Activated CD4-positive, alpha-beta memory T cell treated with anti-CD3 and anti-CD28 coated beads, Interleukin-2, amount 10 ng/mL, durations not matched to agents 7 days and 5 days (primary cell): ENCODE results near the gene PARP1. TPM values are rescaled to one million over a fixed set of nuclear protein-coding genes. Genes with fewer than 3 reads are reported as not detected.
"Not testable (repeated sequence)": the region's sequence is repeated elsewhere in the genome, so short reads cannot be mapped to it uniquely, and the experiment has no call there.

ENCODE experiments used
- CTCF ChIA-PET: fragments of 350-600 bp; sonication (Branson Sonifier 250); formaldehyde crosslinking; loops from one replicate; lab custom pipeline; 2021; ENCODE audit warnings: antibody characterized with exemption, inconsistent platforms; lab: Charles Lee
- POLR2A ChIA-PET: fragments of 350-600 bp; sonication (Branson Sonifier 250); formaldehyde crosslinking; loops from one replicate; lab custom pipeline; 2021; ENCODE audit warnings: antibody characterized with exemption; lab: Charles Lee
- DNase-seq: peaks from one replicate; pipeline ENCODE4 v3.0.0-alpha.2; 2020
- H3K27ac Mint-ChIP-seq: one replicate; pipeline ENCODE4 v1.8.0; 2021; ENCODE audit warnings: mild to moderate bottlenecking, mixed read lengths
- H3K27me3 Mint-ChIP-seq: one replicate; pipeline ENCODE4 v1.8.0; 2021; ENCODE audit warnings: mixed read lengths
- H3K36me3 Mint-ChIP-seq: one replicate; pipeline ENCODE4 v1.8.0; 2021; ENCODE audit warnings: low read depth, mixed read lengths
- H3K4me1 Mint-ChIP-seq: one replicate; pipeline ENCODE4 v1.8.0; 2021; ENCODE audit warnings: mixed read lengths
- H3K4me3 Mint-ChIP-seq: one replicate; pipeline ENCODE4 v1.8.0; 2021; ENCODE audit warnings: mild to moderate bottlenecking, mixed read lengths
- H3K9me3 Mint-ChIP-seq: one replicate; pipeline ENCODE4 v1.8.0; 2021; ENCODE audit warnings: mixed read lengths
- total RNA-seq, 2 experiments: library from RNA; stranded (reverse); gene quantifications; one replicate each; pipeline ENCODE4 v1.2.3, GENCODE V29; 2021

The PARP1 gene
- total RNA-seq, 2 experiments from 2014 or later: 191 to 194 TPM

GRCh38 chr1:226443033-226443432 lies 35.1 kb upstream of the PARP1 start:
- Mint-ChIP-seq H3K27ac (no peak overlapping the region), H3K4me1 (peaks cover 31% of the 10 kb centered on the region), H3K9me3 (no peaks in the 10 kb centered on the region), H3K4me3 (no peak overlapping the region), H3K36me3 (no peaks in the 10 kb centered on the region), H3K27me3 (peaks cover 34% of the 10 kb centered on the region)
- no peak for DNase-seq
- ChIA-PET POLR2A (no interaction called here), CTCF (interaction anchor here (4.0 kb wide), 1 partner anchor 36 kb away, joined by 41 read pairs; the partner anchor contains the start of gene PARP1)

GRCh38 chr1:226441629-226442028 lies 33.7 kb upstream of the PARP1 start:
- POLR2A ChIA-PET: interaction anchor here (1.0 kb wide), 1 partner anchor 184 kb away, joined by 3 read pairs; no protein-coding TSS in a partner anchor
- H3K27me3 Mint-ChIP-seq: peaks cover 40% of the 10 kb centered on the region
- H3K4me1 Mint-ChIP-seq: peaks cover 31% of the 10 kb centered on the region
- no peak overlapping the region for H3K27ac Mint-ChIP-seq
- CTCF ChIA-PET: interaction anchor here (1.5 to 4.0 kb wide), 3 partner anchors 16 to 34 kb away, joined by 4 to 41 read pairs (median 12); partner anchors contain the start of gene PARP1
- no peaks in the 10 kb centered on the region for H3K36me3 Mint-ChIP-seq
- H3K9me3 Mint-ChIP-seq: no peaks in the 10 kb centered on the region
- no peak overlapping the region for H3K4me3 Mint-ChIP-seq
- DNase-seq: no peak

GRCh38 chr1:226440512-226440911 lies 32.6 kb upstream of the PARP1 start:
- Mint-ChIP-seq H3K27me3 (peaks cover 39% of the 10 kb centered on the region), H3K27ac (no peak overlapping the region), H3K9me3 (no peaks in the 10 kb centered on the region), H3K4me3 (no peak overlapping the region), H3K36me3 (no peaks in the 10 kb centered on the region), H3K4me1 (peaks cover 21% of the 10 kb centered on the region)
- ChIA-PET POLR2A (no interaction called here), CTCF (interaction anchor here (1.1 to 2.6 kb wide), 4 partner anchors 12 to 32 kb away, joined by 3 to 12 read pairs (median 5); partner anchors contain the start of gene PARP1)
- no peak for DNase-seq

- no peaks in the 10 kb centered on the region for H3K36me3 Mint-ChIP-seq
- H3K9me3 Mint-ChIP-seq: no peaks in the 10 kb centered on the region
- no peaks in the 10 kb centered on the region for H3K4me1 Mint-ChIP-seq
- H3K27ac Mint-ChIP-seq: no peak overlapping the region
- no peak overlapping the region for H3K4me3 Mint-ChIP-seq
- DNase-seq: no peak
- ChIA-PET CTCF (interaction anchor here (1.0 to 1.5 kb wide), 2 partner anchors 12 to 19 kb away, joined by 3 to 5 read pairs; no protein-coding TSS in a partner anchor), POLR2A (interaction anchor here (1.2 kb wide), 1 partner anchor 30 kb away, joined by 3 read pairs; no protein-coding TSS in a partner anchor)
- peaks cover 29% of the 10 kb centered on the region for H3K27me3 Mint-ChIP-seq
These were observed 30.1 kb upstream of the PARP1 start for GRCh38 chr1:226438007-226438406.

DNA sequence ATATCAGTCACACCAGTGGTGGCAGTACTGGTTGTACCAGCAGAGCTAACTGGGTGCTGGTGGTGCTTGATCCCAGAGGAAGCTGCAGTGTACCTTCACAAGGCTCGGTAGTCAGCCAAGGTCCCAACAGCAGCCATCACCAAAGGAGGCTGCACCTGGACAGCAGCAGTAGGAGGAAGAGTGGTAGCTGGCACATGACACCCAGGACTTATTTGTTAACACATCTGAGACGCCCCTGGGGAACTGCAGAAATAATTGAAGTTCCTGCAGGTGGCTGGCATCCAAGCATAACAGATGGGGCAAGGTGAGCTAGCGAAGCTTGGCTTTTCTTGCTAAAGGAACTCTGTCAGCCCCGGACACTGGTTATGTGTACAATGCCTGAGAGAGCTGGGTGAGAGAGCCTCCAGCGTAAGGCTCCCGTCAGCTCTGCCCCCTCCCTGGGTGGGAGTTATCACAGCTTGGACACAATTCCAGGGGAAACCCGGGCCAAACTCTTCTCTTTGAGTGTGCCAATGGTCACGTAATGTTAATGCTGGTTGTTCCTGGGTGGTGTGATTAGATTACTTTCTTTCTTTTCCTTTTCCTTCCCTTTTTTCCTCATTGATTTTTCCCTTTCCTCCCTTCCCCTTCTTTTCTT lies 29.1 kb upstream of the PARP1 start:
- no peaks in the 10 kb centered on the region for H3K36me3 Mint-ChIP-seq
- no peaks in the 10 kb centered on the region for H3K9me3 Mint-ChIP-seq
- H3K4me1 Mint-ChIP-seq: no peaks in the 10 kb centered on the region
- POLR2A ChIA-PET: interaction anchor here (1.2 kb wide), 1 partner anchor 29 kb away, joined by 3 read pairs; no protein-coding TSS in a partner anchor
- DNase-seq: no peak
- CTCF ChIA-PET: interaction anchor here (0.6 to 2.0 kb wide), 3 partner anchors 8 to 172 kb away, joined by 3 to 9 read pairs (median 4); no protein-coding TSS in a partner anchor
- H3K4me3 Mint-ChIP-seq: no peak overlapping the region
- peaks cover 30% of the 10 kb centered on the region for H3K27me3 Mint-ChIP-seq
- H3K27ac Mint-ChIP-seq: no peak overlapping the region

- Mint-ChIP-seq H3K9me3 (no peaks in the 10 kb centered on the region), H3K27me3 (peaks cover 32% of the 10 kb centered on the region), H3K27ac (no peak overlapping the region), H3K4me3 (no peak overlapping the region), H3K4me1 (no peaks in the 10 kb centered on the region), H3K36me3 (no peaks in the 10 kb centered on the region)
- POLR2A ChIA-PET: no interaction called here
- DNase-seq: no peak
- CTCF ChIA-PET: interaction anchor here (0.6 to 2.0 kb wide), 5 partner anchors 8 to 774 kb away, joined by 3 to 9 read pairs (median 5); partner anchors contain the start of gene PARP1
These were observed 28.6 kb upstream of the PARP1 start for GRCh38 chr1:226436472-226436854.

GRCh38 chr1:226433341-226433720 lies 25.4 kb upstream of the PARP1 start:
- POLR2A ChIA-PET: no interaction called here
- Mint-ChIP-seq H3K4me1 (no peaks in the 10 kb centered on the region), H3K27ac (no peak overlapping the region), H3K27me3 (peaks cover 14% of the 10 kb centered on the region), H3K9me3 (no peaks in the 10 kb centered on the region), H3K36me3 (no peaks in the 10 kb centered on the region), H3K4me3 (no peak overlapping the region)
- CTCF ChIA-PET: no interaction called here
- DNase-seq: no peak

- Mint-ChIP-seq H3K27ac (no peak overlapping the region), H3K4me3 (no peak overlapping the region), H3K9me3 (no peaks in the 10 kb centered on the region), H3K4me1 (no peaks in the 10 kb centered on the region), H3K27me3 (peaks cover 9% of the 10 kb centered on the region), H3K36me3 (no peaks in the 10 kb centered on the region)
- ChIA-PET POLR2A (no interaction called here), CTCF (no interaction called here)
- no peak for DNase-seq
These were observed 24.9 kb upstream of the PARP1 start for GRCh38 chr1:226432586-226433340.

GRCh38 chr1:226431898-226432297 lies 24.0 kb upstream of the PARP1 start:
- H3K4me1 Mint-ChIP-seq, POLR2A ChIA-PET, H3K9me3 Mint-ChIP-seq, H3K27me3 Mint-ChIP-seq, H3K36me3 Mint-ChIP-seq, DNase-seq, H3K27ac Mint-ChIP-seq, H3K4me3 Mint-ChIP-seq, CTCF ChIA-PET: not testable (repeated sequence)

DNA sequence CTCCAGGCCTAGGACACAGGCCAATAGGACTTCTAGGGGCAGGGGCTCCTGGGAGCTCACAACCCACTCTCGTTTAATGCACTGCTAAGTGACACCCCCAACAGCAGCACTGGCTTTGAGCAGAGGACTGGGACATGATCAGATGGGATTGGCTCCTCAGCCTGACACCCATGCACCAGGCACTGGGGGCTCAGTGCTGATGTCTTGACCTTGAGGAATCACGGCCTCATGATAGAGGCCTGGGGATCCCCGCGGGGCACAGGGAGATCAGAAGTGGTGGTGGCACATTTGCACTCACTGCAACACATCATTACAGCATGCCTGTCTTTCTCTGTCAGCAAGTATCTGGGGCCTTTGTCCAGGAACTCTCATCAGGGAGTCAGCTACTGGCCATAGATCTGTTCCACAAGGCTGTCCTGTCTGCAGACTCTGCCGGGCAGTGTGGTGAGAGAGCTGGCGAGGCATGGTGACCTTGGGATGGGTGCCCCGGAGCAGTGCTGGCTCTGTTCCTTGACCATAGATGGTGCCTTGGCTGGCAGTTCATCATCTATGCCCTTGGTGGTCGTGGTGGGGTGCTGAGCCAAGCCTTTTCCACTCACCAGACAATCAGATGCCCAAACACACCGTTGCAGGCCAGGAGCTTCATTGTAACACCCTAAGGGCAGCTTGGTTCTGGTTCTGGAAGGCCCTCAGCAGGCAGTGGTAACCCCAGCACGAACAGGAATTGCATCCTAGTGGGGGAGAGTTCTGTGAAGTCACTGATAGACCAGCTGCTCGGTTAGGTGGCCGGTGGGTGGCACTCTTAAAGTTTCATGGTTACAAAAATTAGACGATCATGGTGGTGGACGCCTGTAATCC lies 22.2 kb upstream of the PARP1 start:
- H3K4me1 Mint-ChIP-seq: peaks cover 10% of the 10 kb centered on the region
- H3K4me3 Mint-ChIP-seq: no peak overlapping the region
- DNase-seq: no peak
- H3K27ac Mint-ChIP-seq: no peak overlapping the region
- CTCF ChIA-PET: no interaction called here
- H3K36me3 Mint-ChIP-seq: no peaks in the 10 kb centered on the region
- peaks cover 3% of the 10 kb centered on the region for H3K27me3 Mint-ChIP-seq
- POLR2A ChIA-PET: no interaction called here
- H3K9me3 Mint-ChIP-seq: no peaks in the 10 kb centered on the region

- DNase-seq: no peak
These were observed 21.0 kb upstream of the PARP1 start for GRCh38 chr1:226428791-226429461.

DNA sequence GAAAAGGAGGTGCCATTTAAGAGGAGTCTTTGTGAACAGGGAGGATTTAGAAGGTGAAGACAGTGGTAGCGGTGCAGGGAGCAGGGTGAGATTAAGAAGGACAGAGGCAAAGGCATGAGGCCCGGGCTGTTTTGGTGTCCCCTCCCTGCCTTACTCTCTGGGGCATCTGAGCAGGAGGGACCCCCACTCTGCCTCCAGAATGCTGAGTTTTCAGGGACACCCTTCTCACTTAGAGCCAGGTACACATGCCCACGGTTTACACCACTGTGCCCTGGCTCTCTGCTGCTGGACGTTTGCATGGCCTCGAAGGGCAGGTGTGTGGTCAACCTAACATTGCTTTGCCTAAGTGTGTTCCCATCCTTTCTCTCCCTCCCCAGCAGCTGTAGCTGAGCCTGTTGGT lies 20.5 kb upstream of the PARP1 start:
- Mint-ChIP-seq H3K36me3 (no peaks in the 10 kb centered on the region), H3K4me1 (peaks cover 10% of the 10 kb centered on the region), H3K27me3 (peaks cover 3% of the 10 kb centered on the region), H3K27ac (no peak overlapping the region), H3K9me3 (no peaks in the 10 kb centered on the region), H3K4me3 (no peak overlapping the region)
- CTCF ChIA-PET: interaction anchor here (0.7 to 1.6 kb wide), 3 partner anchors 12 to 165 kb away, joined by 3 to 7 read pairs (median 3); partner anchors contain the start of gene PARP1
- POLR2A ChIA-PET: no interaction called here
- no peak for DNase-seq

More at GRCh38 chr1:226428791-226429461, 21.0 kb upstream of the PARP1 start:
- ChIA-PET POLR2A (no interaction called here), CTCF (interaction anchor here (0.7 to 1.1 kb wide), 2 partner anchors 11 to 165 kb away, joined by 3 read pairs; no protein-coding TSS in a partner anchor)
- Mint-ChIP-seq H3K27ac (no peak overlapping the region), H3K4me1 (peaks cover 10% of the 10 kb centered on the region), H3K9me3 (no peaks in the 10 kb centered on the region), H3K27me3 (peaks cover 3% of the 10 kb centered on the region), H3K4me3 (no peak overlapping the region), H3K36me3 (no peaks in the 10 kb centered on the region)
